PFSK-1 (cell line): ENCODE measurements around the gene TAF4.

Experiments used
- FOXP2 ChIP-seq: optimal IDR thresholded peaks from 2 replicates; pipeline ENCODE3; 2011; ENCODE audit warnings: borderline replicate concordance, control low read depth, inconsistent platforms; ENCODE audit not compliant: insufficient read depth; ENCODE audit errors: extremely low read length, extremely low read depth
- POLR2AphosphoS5 ChIP-seq: IDR thresholded peaks from 2 replicates; pipeline ENCODE4 v1.6.1; 2012; ENCODE audit warnings: low read depth, mild to moderate bottlenecking, control low read depth, low read length, moderate library complexity
- REST ChIP-seq, 2 experiments: IDR thresholded peaks; 2 replicates each; pipeline versions ENCODE4 v1.6.1 to v1.8.0; 2011 to 2012; ENCODE audit warnings: low read depth in 2 of 2, low read length in 2 of 2, control low read depth in 1 of 2, inconsistent platforms in 1 of 2, mild to moderate bottlenecking in 1 of 2, moderate library complexity in 1 of 2; ENCODE audit not compliant: insufficient read depth in 1 of 2
- SIN3A ChIP-seq: IDR thresholded peaks from 2 replicates; pipeline ENCODE4 v1.6.1; 2012; ENCODE audit warnings: mild to moderate bottlenecking, low read length, moderate library complexity, borderline replicate concordance; ENCODE audit not compliant: insufficient read depth
- TAF1 ChIP-seq: IDR thresholded peaks from 2 replicates; pipeline ENCODE4 v1.6.1; 2012; ENCODE audit warnings: low read length, control low read depth, borderline replicate concordance; ENCODE audit not compliant: insufficient read depth

- no peak for TF ChIP-seq TAF1
- TF ChIP-seq POLR2AphosphoS5, result peak; percentile 31; the same call in 1 of the 2 replicates
- no peak for TF ChIP-seq REST (IDR thresholded peaks at IDR 0.05; ENCODE audit: insufficient read depth in 1 of 2, low read depth in 2 of 2, low read length in 2 of 2)
- no peak for TF ChIP-seq SIN3A
- no peak for TF ChIP-seq FOXP2
Measured at GRCh38 chr20:61939691-61940360, 125.9 kb downstream of the TAF4 start.
